CD4-positive, alpha-beta T cell treated with Interleukin-17A for 4 hours (primary cell): ENCODE measurements around the gene SRSF7.

Source experiments
- DNase-seq: peaks from one replicate; pipeline ENCODE4 v3.0.0-alpha.2; 2020; ENCODE audit warnings: mixed read lengths

The SRSF7 gene

DNA sequence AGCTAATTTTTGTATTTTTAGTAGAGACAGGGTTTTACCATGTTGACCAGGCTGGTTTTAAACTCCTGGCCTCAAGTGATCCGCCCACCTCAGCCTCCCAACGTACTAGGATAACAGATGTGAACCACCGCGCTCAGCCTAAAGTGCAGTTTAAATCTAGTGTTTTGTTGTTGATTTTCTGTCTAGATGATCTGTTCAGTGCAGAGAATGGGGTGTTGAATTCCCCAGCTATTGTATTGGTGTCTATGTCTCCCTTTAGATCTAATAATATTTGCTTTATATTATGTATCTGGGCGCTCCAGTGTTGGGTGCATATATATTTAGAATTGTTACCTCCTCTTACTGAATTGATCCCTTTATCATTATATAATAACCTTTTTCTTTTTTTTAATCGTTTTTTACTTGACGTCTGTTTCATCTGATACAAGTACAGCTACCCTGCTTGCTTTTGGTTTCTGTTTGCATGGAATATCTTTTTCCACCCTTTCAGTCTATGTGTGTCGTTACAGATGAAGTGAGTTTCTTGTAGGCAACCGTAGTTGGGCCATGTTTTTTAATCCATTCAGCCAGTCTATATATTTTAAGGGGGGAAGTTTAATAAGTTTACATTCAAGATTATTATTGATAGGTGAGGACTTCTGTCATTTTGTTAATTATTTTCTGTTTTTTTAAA lies 50.9 kb downstream of the SRSF7 start:
- no peak for DNase-seq

DNA sequence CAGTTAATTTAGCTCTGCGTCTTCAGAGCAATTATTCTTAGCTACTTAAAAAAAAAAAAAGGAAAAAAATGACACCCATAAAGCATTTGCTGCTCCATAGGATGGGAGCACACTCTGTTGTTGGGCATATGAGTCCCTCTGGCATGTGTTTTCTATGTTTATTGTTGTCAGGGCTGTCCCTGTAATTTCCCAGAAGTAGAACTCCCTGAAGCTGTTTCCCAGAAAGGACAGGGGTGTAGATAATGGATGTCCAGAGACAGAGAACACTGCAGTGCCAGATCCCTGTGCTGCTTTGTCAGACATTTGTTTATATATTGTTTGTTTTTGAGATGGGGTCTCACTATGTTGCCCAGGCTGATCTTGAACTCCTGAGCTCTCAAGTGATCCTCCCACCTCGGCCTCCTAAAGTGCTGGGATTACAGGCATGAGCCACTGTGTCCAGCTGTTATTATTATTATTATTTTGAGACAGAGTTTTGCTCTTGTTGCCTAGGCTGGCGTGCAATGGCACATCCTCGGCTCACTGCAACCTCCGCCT lies 52.6 kb downstream of the SRSF7 start:
- DNase-seq, result no peak

DNA sequence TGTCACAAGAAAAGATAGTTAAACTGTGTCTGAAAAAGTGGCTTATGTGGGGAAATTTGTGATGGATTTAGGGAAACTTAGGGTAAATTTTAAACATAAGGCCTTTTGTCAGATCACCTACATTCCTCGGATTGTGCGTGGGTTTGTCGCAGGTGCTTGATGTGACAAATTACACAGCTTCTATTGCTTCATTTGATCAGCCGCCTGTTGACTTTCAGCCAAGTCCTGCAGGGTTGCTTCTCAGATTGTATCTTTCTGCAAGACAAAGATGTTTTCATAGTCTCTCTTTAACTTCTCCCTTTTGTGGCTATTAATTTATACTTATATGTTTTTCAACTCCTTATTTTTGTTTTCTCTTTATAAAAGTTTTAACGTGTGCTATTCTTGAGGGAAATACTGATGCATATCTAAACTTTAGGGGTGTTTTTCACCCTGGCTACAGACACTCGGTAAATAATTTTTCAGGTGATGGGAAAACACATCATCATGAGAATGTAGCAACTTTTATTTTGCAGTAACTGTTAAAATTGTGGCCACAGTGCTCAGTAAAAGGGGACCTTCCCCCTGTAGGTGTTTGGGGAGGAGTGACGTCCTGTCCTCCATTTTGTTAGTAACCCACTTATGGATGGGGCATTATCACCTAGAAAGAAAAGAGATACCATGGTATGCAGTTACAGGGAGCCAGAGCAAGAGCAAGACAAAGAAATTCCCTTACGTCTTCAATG lies 53.9 kb downstream of the SRSF7 start:
- peak; percentile 64 for DNase-seq
